Left lung (tissue), 10 donors: ENCODE data around the gene IKZF2. TPM values are rescaled to one million over a fixed set of nuclear protein-coding genes. Genes with fewer than 3 reads are reported as not detected.

Experiments used
- ATAC-seq: fragments of 200-7000 bp; cut with Tn5 transposase; one replicate; pipeline ENCODE4 v1.9.1; 2020; ENCODE audit warnings: moderate library complexity
- DNase-seq, 4 donors: peaks; one replicate each; pipeline ENCODE4 v3.0.0-alpha.2; 2013 to 2020
- H3K27ac ChIP-seq, 2 donors: fragments of 200-600 bp; sonication (generic) in 1 of 2; one replicate each; pipeline versions ENCODE4 v1.5.0 to v1.8.0; 2020 to 2021
- H3K27me3 ChIP-seq, 2 donors: fragments of 200-600 bp; sonication (generic) in 1 of 2; one replicate each; pipeline versions ENCODE4 v1.5.0 to v1.8.0; 2020 to 2021
- H3K36me3 ChIP-seq, 2 donors: fragments of 200-600 bp; sonication (generic) in 1 of 2; one replicate each; pipeline versions ENCODE4 v1.5.0 to v1.8.0; 2020 to 2021
- H3K4me1 ChIP-seq, 2 donors: fragments of 200-600 bp; one replicate each; pipeline ENCODE4 v1.8.0; 2021
- H3K4me3 ChIP-seq, 2 donors: fragments of 200-600 bp; sonication (generic) in 1 of 2; one replicate each; pipeline versions ENCODE4 v1.5.0 to v1.8.0; 2020 to 2021; ENCODE audit warnings: mild to moderate bottlenecking in 1 of 2
- H3K9me3 ChIP-seq, 2 donors: fragments of 200-600 bp; sonication (generic) in 1 of 2; one replicate each; pipeline versions ENCODE4 v1.5.0 to v1.8.0; 2020 to 2021
- CTCF ChIP-seq, 2 donors: fragments of 200-600 bp; sonication (generic) in 1 of 2; IDR thresholded peaks; one replicate each; pipeline versions ENCODE4 v1.5.0 to v1.8.0; 2021; ENCODE audit warnings: antibody characterized with exemption in 2 of 2
- intact Hi-C, 2 donors: fragments of 100-400 bp; cut with DNase I; formaldehyde crosslinking; loops; one replicate each; pipeline versions ENCODE4 v1.11.2 to v1.14.2; 2022
- polyA plus RNA-seq, 6 donors: library from polyadenylated mRNA; unstranded; fragments of 120-200 nt; gene quantifications; one replicate each; pipeline ENCODE4 v1.2.1, GENCODE V29; 2013; ENCODE audit not compliant: insufficient read length in 6 of 6
- total RNA-seq, 2 donors: library from RNA; stranded (reverse); fragmentation: NEBNext Ultra II Directional; extraction: Animal tissue kit (Norgen Biotek cat#: 25700); gene quantifications; one replicate each; pipeline ENCODE4 v1.2.1, GENCODE V29; 2021
- donor health status: DM: no; HTN: yes; CAD: no.
- donor health status: DM: no; HTN: no; CAD: no.

IKZF2 gene
- total and polyA plus RNA-seq, 8 donors: 9.6 to 15.4 (median 12.2) TPM

DNA sequence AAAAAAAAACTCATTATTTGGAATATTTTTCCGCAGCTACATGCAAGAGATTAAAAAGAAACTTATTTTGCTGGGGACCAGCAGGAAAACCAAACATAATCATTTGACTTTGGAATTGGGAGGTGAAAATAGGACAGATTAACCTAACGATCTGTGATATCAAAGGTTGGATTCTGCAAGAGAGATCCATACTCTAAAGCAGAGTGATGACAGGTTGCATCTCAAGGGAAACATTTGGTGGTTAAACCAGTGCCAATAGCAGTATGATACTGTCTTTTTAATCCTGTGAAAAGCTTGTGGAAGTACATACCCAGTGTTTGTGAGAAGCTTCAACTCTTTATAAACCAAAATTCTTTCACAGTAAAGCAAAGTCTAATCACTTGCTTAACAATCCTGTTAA lies 5.3 kb upstream of the IKZF2 start:
- H3K9me3 ChIP-seq: no peaks in the 10 kb centered on the region
- peaks cover 0 to 7% of the 10 kb centered on the region in 2 donors for H3K27me3 ChIP-seq
- DNase-seq (no peak), ATAC-seq (no peak)
- no peak overlapping the region for H3K4me3 ChIP-seq
- H3K36me3 ChIP-seq: no peaks in the 10 kb centered on the region
- intact Hi-C loops: loop anchor here in 1 of 2 donors (10.0 kb wide), 1 partner anchor 382 kb away; no protein-coding TSS in a partner anchor
- peaks cover 0 to 5% of the 10 kb centered on the region in 2 donors for H3K4me1 ChIP-seq
- H3K27ac ChIP-seq: no peak overlapping the region
- no peak for TF ChIP-seq CTCF (IDR thresholded peaks at IDR 0.05)

DNA sequence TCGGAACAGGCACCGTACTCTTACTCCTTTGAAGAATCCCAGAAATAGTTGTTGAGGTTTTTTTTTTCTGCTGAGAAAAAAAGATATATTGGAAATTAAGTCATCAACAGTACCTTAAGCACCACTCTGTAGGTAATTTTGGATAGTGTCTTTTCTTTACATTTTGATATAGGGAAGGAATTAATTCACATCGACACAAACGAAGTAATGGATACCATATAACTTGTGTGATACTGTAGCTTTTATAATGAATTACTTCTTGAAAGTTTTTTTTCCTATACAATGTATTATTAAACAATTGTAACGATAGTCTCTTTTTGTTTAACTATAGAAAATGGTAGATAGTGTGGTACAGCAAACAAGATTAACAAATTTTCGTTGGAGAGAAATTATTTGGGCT lies 1.5 kb upstream of the IKZF2 start:
- H3K27me3 ChIP-seq: peaks cover 0 to 7% of the 10 kb centered on the region in 2 donors
- DNase-seq (no peak), ATAC-seq (no peak)
- no peak for TF ChIP-seq CTCF (IDR thresholded peaks at IDR 0.05)
- intact Hi-C loops: loop anchor here in 1 of 2 donors (10.0 kb wide), 1 partner anchor 378 kb away; no protein-coding TSS in a partner anchor
- no peaks in the 10 kb centered on the region for H3K36me3 ChIP-seq
- H3K4me1 ChIP-seq: peaks cover 0 to 5% of the 10 kb centered on the region in 2 donors
- H3K27ac ChIP-seq: peak overlapping the region; percentile 86 to 94
- H3K4me3 ChIP-seq: peak overlapping the region; percentile 71 to 81
- H3K9me3 ChIP-seq: no peaks in the 10 kb centered on the region

DNA sequence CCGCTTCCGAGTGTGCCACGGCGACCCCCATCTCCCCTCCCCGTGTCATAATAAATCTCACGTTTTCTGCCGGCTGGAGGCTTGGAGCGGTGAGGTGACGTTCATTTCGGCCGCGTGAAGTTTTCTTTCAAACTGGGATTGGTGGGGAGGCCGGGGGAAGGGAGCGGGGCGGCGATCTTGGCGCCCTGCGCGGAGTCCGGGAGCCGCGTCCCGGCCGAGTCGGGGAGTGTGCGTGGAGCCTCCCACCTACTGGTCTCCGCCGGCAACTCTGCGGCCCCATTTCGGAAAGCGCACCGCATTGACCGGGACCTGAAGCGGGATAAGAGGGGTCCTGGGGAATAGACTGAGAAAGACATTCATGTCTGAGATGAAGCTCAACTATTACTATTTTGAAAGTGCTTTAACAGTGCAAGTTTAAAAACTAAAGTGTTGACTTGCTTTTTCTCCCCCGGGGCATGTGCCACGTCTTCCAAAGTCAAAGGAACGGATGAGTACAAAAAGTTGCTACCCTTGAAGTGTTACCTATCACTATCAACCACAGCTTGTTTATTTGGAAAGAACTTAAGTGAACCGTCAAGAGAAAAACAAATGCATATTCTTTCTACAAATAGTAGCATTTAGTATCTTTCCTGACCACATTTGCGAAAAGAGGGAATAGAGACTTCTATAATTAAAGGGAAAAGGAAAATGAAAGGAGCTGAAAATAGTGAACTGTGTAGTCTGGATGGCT lies 818 bp upstream of the IKZF2 start:
- peak in 3 of 4 donors; percentile 58 to 90 (median 67) for DNase-seq
- no peak for TF ChIP-seq CTCF (IDR thresholded peaks at IDR 0.05)
- Histone ChIP-seq H3K27me3 (peaks cover 0 to 7% of the 10 kb centered on the region in 2 donors), H3K27ac (peak overlapping the region; percentile 86 to 94), H3K4me1 (peaks cover 0 to 5% of the 10 kb centered on the region in 2 donors), H3K4me3 (peak overlapping the region; percentile 71 to 81), H3K9me3 (no peaks in the 10 kb centered on the region), H3K36me3 (no peaks in the 10 kb centered on the region)
- peak; percentile 75 for ATAC-seq
- intact Hi-C loops: loop anchor here in 1 of 2 donors (10.0 kb wide), 1 partner anchor 377 kb away; no protein-coding TSS in a partner anchor

- Histone ChIP-seq H3K27me3 (peaks cover 0 to 7% of the 10 kb centered on the region in 2 donors), H3K4me3 (peak overlapping the region; percentile 42 to 71), H3K4me1 (peaks cover 0 to 5% of the 10 kb centered on the region in 2 donors), H3K27ac (peak overlapping the region; percentile 76 to 79), H3K9me3 (no peaks in the 10 kb centered on the region), H3K36me3 (no peaks in the 10 kb centered on the region)
- peak in 1 of 4 donors; percentile 62 for DNase-seq
- ATAC-seq: peak; percentile 9
- intact Hi-C loops: loop anchor here in 1 of 2 donors (10.0 kb wide), 1 partner anchor 376 kb away; no protein-coding TSS in a partner anchor
- no peak for TF ChIP-seq CTCF (IDR thresholded peaks at IDR 0.05)
These were observed 906 bp downstream of the IKZF2 start for GRCh38 chr2:213150315-213151097.

DNA sequence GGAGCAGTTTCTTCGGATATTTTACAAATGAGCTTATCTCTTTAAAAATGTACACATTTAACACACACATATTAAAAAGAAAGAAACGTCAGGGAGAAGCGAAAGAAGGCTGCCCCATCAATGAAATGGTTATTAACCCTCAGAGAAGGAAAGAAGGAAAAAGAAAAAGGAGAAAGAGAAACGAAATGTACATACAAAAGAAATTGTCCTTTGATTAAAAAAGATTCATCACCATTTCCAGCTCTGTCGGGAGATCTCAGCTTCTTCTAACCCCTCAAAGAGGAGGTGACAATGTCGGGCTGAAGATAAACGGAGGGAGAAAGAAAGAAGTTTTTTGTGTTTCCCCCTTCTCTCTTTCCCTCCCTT lies 1.5 kb downstream of the IKZF2 start:
- Histone ChIP-seq H3K27ac (peak overlapping the region; percentile 76 to 79), H3K4me3 (peak overlapping the region; percentile 42 to 71), H3K36me3 (no peaks in the 10 kb centered on the region), H3K27me3 (peaks cover 0 to 7% of the 10 kb centered on the region in 2 donors), H3K4me1 (peaks cover 0 to 5% of the 10 kb centered on the region in 2 donors), H3K9me3 (no peaks in the 10 kb centered on the region)
- DNase-seq (no peak), ATAC-seq (no peak)
- TF ChIP-seq CTCF (IDR thresholded peaks at IDR 0.05): no peak
- intact Hi-C loops: loop anchor here in 1 of 2 donors (10.0 kb wide), 1 partner anchor 375 kb away; no protein-coding TSS in a partner anchor
